WTC11 (cell line): ENCODE data around the gene SNX9. TPM values are rescaled to one million over a fixed set of nuclear protein-coding genes. Genes with fewer than 3 reads are reported as not detected.

Source experiments
- ATAC-seq: fragments of 200-7000 bp; cut with Tn5 transposase; 2 replicates; pipeline ENCODE4 v1.10.0; 2021; ENCODE audit warnings: mild to moderate bottlenecking, moderate library complexity
- CTCF ChIA-PET: fragments of 300-600 bp; sonication (Branson Sonifier 250); formaldehyde crosslinking; loops from one replicate; lab custom pipeline; 2021; ENCODE audit warnings: antibody characterized with exemption; lab: Charles Lee
- POLR2A ChIA-PET: fragments of 350-600 bp; sonication (Branson Sonifier 250); formaldehyde crosslinking; loops from one replicate; lab custom pipeline; 2021; ENCODE audit warnings: antibody characterized with exemption; lab: Charles Lee
- DNase-seq: peaks from one replicate; pipeline ENCODE4 v3.0.0; 2021; ENCODE audit warnings: low spot score
- H3K27ac Mint-ChIP-seq: 2 replicates; pipeline ENCODE4 v1.8.0; 2021; ENCODE audit warnings: mixed read lengths
- H3K27me3 Mint-ChIP-seq: 2 replicates; pipeline ENCODE4 v1.8.0; 2021; ENCODE audit warnings: low read depth, mild to moderate bottlenecking, moderate library complexity, mixed read lengths
- H3K36me3 Mint-ChIP-seq: 2 replicates; pipeline ENCODE4 v1.8.0; 2021; ENCODE audit warnings: mixed read lengths
- H3K4me1 Mint-ChIP-seq: 2 replicates; pipeline ENCODE4 v1.8.0; 2022; ENCODE audit warnings: mixed read lengths
- H3K4me3 Mint-ChIP-seq: 2 replicates; pipeline ENCODE4 v1.8.0; 2021; ENCODE audit warnings: mild to moderate bottlenecking, moderate library complexity, mixed read lengths
- H3K9me3 Mint-ChIP-seq: 2 replicates; pipeline ENCODE4 v1.8.0; 2021; ENCODE audit warnings: mixed read lengths
- CDX4 ChIP-seq: fragments of 250-450 bp; sonication (Bioruptor Pico); IDR thresholded peaks from 2 replicates; pipeline ENCODE4 v1.9.0; 2021; ENCODE audit warnings: moderate library complexity, mild to moderate bottlenecking, inconsistent platforms, borderline replicate concordance
- FOXK1 ChIP-seq: sonication (generic); formaldehyde crosslinking; IDR thresholded peaks from 2 replicates; pipeline ENCODE4 v1.8.0; 2022; ENCODE audit warnings: mild to moderate bottlenecking, moderate library complexity, missing genetic modification reagents
- KAT7 ChIP-seq: sonication (generic); formaldehyde crosslinking; IDR thresholded peaks from 2 replicates; pipeline ENCODE4 v1.8.1; 2023; ENCODE audit warnings: missing genetic modification reagents, mild to moderate bottlenecking, borderline replicate concordance
- NFE2L1 ChIP-seq: sonication (generic); formaldehyde crosslinking; IDR thresholded peaks from 2 replicates; pipeline ENCODE4 v1.8.1; 2023; ENCODE audit warnings: missing genetic modification reagents
- NR2C2 ChIP-seq: sonication (generic); formaldehyde crosslinking; IDR thresholded peaks from 2 replicates; pipeline ENCODE4 v1.8.0; 2022; ENCODE audit warnings: mild to moderate bottlenecking, missing genetic modification reagents
- PRDM15 ChIP-seq: sonication (generic); formaldehyde crosslinking; IDR thresholded peaks from 2 replicates; pipeline ENCODE4 v1.8.0; 2022; ENCODE audit warnings: missing genetic modification reagents
- RORB ChIP-seq: fragments of 250-450 bp; sonication (Bioruptor Pico); IDR thresholded peaks from 2 replicates; pipeline ENCODE4 v1.9.0; 2021; ENCODE audit warnings: mild to moderate bottlenecking
- SMAD4 ChIP-seq: sonication (generic); formaldehyde crosslinking; IDR thresholded peaks from 2 replicates; pipeline ENCODE4 v1.8.0; 2022; ENCODE audit warnings: mild to moderate bottlenecking, missing genetic modification reagents
- SOX15 ChIP-seq: fragments of 250-450 bp; sonication (Bioruptor Pico); IDR thresholded peaks from 2 replicates; pipeline ENCODE4 v1.9.0; 2021; ENCODE audit warnings: mild to moderate bottlenecking
- TEAD1 ChIP-seq: sonication (generic); formaldehyde crosslinking; IDR thresholded peaks from 2 replicates; pipeline ENCODE4 v1.8.0; 2022; ENCODE audit warnings: mild to moderate bottlenecking, missing genetic modification reagents
- TP53 ChIP-seq: sonication (generic); formaldehyde crosslinking; IDR thresholded peaks from 2 replicates; pipeline ENCODE4 v1.8.1; 2023; ENCODE audit warnings: mild to moderate bottlenecking, missing genetic modification reagents
- USF2 ChIP-seq: sonication (generic); formaldehyde crosslinking; IDR thresholded peaks from 2 replicates; pipeline ENCODE4 v1.8.1; 2023; ENCODE audit warnings: mild to moderate bottlenecking, missing genetic modification reagents, moderate library complexity
- ZBTB21 ChIP-seq: sonication (generic); formaldehyde crosslinking; IDR thresholded peaks from 2 replicates; pipeline ENCODE4 v1.8.1; 2023; ENCODE audit warnings: mild to moderate bottlenecking, missing genetic modification reagents, borderline replicate concordance
- ZNF396 ChIP-seq: fragments of 250-450 bp; sonication (Bioruptor Pico); IDR thresholded peaks from 2 replicates; pipeline ENCODE4 v1.8.0; 2021; ENCODE audit warnings: mild to moderate bottlenecking, moderate library complexity, borderline replicate concordance
- ZNF416 ChIP-seq: fragments of 250-450 bp; sonication (Bioruptor Pico); IDR thresholded peaks from 2 replicates; pipeline ENCODE4 v1.9.0; 2021; ENCODE audit warnings: mild to moderate bottlenecking, inconsistent platforms
- total RNA-seq: library from RNA; stranded (reverse); gene quantifications from 3 replicates; pipeline ENCODE4 v1.2.3, GENCODE V29; 2021
- TF ChIP-seq, protein P1 (sequence below): sonication (generic); formaldehyde crosslinking; IDR thresholded peaks from 2 replicates; pipeline ENCODE4 v1.8.0; 2022; ENCODE audit warnings: mild to moderate bottlenecking, missing genetic modification reagents
- TF ChIP-seq, protein P2 (sequence below): fragments of 250-450 bp; sonication (Bioruptor Pico); IDR thresholded peaks from 2 replicates; pipeline ENCODE4 v1.9.0; 2021; ENCODE audit warnings: mild to moderate bottlenecking
- TF ChIP-seq, protein P3 (sequence below): sonication (generic); formaldehyde crosslinking; IDR thresholded peaks from 2 replicates; pipeline ENCODE4 v1.8.1; 2023; ENCODE audit warnings: mild to moderate bottlenecking, missing genetic modification reagents, borderline replicate concordance

SNX9 gene
- total RNA-seq, 1 experiment from 2014 or later = 35.0 TPM

DNA sequence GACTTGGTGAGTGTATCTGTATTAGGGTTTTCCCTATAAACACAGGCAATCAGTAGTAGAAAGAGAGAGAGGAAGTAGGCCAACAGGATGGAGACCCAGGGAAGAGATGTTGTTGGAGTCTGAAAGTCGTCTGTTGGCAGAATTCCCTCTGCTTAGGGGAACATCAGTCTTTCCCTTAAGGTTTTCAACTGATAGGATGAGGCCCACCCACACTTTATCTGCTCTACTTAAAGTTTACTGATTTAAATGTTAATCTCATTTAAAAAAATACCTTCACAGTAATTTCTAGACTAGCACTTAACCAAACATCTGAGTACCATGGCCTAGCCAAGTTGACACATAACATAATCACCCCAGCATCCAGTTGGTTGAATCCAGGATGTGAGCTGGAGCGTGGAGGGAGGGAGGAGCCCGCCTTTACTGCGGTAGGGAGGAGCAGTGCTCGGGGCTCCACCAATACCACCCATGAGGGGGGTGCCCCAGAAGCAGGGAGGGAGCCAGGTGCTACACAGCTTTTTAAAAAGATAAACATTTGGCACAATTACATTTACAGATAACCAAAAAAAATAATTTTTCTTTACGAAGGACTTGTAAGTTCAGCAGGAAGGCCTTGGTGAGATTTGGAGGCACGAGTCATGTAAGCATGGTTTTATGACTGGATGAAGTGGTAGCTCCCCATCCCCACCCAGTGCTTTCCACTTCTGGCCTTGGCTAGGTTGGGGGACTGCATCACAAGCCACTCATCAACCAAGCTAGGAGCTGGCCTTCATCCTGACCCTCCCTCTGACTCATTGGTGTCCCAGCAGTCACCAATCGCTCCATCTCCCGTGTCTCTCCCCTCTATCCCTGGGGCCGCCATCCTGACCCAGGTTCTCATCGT lies 18.4 kb upstream of the SNX9 start (continued):
- TF ChIP-seq SMAD4 (CRISPR knock-in tag) (no peak), NR2C2 (CRISPR knock-in tag) (no peak), ZNF396 (CRISPR knock-in tag) (no peak), ZNF416 (CRISPR knock-in tag) (no peak), TEAD1 (CRISPR knock-in tag) (no peak), ZBTB21 (CRISPR knock-in tag) (no peak)

DNA sequence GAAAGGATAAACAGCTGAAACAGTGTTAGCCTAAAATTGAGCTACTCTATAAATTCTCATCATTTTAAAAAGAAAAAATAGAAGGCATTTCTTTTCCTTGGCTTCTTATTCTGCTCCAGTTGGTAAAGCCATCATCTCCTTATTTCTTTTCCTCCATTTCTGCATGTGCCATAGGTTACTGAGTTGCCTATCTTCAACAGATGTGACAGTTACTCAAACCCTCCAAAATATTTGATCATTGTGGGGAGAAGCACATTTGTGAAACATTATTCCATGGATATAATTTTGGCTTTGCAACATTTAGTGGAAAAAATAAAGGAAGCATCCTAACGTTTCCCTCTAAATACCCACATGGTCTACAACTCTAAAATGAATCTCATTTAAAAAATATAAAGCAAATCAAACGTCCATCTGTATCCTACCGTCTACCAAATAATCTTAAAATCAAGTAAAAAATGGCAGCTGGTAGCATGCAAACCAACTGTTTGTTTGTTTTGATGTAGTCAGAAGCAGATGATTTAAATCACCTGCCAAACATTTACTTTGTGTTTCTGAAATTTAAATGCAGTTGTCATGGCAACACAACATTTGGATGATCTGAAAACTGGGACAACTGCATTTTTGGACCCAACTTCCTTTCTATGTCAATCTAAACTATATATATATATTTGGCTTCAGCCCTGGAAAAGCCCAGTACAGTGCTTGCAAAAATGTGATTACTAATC lies 16.8 kb upstream of the SNX9 start:
- ATAC-seq (no peak), DNase-seq (no peak)
- Mint-ChIP-seq H3K36me3 (peaks cover 3% of the 10 kb centered on the region; the same call in 1 of the 2 replicates), H3K4me1 (peaks cover 5% of the 10 kb centered on the region), H3K4me3 (no peak overlapping the region), H3K27ac (no peak overlapping the region), H3K27me3 (no peaks in the 10 kb centered on the region; the same call in 1 of the 2 replicates), H3K9me3 (peaks cover 20% of the 10 kb centered on the region)
- ChIA-PET CTCF (interaction anchor here (0.6 kb wide), 1 partner anchor 271 kb away, joined by 4 read pairs; no protein-coding TSS in a partner anchor), POLR2A (interaction anchor here (0.8 kb wide), 1 partner anchor 9 kb away, joined by 3 read pairs; no protein-coding TSS in a partner anchor)
- no peak for TF ChIP-seq PRDM15 (CRISPR knock-in tag)
- TF ChIP-seq NFE2L1 (CRISPR knock-in tag) = no peak
- TF ChIP-seq SOX15 (CRISPR knock-in tag) = no peak

- POLR2A ChIA-PET = interaction anchor here (0.8 kb wide), 1 partner anchor 9 kb away, joined by 3 read pairs; no protein-coding TSS in a partner anchor
- Mint-ChIP-seq H3K4me3 (no peak overlapping the region), H3K27me3 (no peaks in the 10 kb centered on the region; the same call in 1 of the 2 replicates), H3K9me3 (peaks cover 23% of the 10 kb centered on the region), H3K27ac (peak overlapping the region; percentile 16; the same call in 1 of the 2 replicates), H3K36me3 (peaks cover 3% of the 10 kb centered on the region; the same call in 1 of the 2 replicates), H3K4me1 (peaks cover 5% of the 10 kb centered on the region)
- CTCF ChIA-PET = interaction anchor here (0.6 kb wide), 1 partner anchor 270 kb away, joined by 4 read pairs; no protein-coding TSS in a partner anchor
- ATAC-seq = peak; percentile 85
- DNase-seq = no peak
- no peak for TF ChIP-seq KAT7 (CRISPR knock-in tag)
- TF ChIP-seq, protein P1, sequence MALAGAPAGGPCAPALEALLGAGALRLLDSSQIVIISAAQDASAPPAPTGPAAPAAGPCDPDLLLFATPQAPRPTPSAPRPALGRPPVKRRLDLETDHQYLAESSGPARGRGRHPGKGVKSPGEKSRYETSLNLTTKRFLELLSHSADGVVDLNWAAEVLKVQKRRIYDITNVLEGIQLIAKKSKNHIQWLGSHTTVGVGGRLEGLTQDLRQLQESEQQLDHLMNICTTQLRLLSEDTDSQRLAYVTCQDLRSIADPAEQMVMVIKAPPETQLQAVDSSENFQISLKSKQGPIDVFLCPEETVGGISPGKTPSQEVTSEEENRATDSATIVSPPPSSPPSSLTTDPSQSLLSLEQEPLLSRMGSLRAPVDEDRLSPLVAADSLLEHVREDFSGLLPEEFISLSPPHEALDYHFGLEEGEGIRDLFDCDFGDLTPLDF (CRISPR knock-in tag) = no peak
- no peak for TF ChIP-seq FOXK1 (CRISPR knock-in tag)
- no peak for TF ChIP-seq USF2 (CRISPR knock-in tag)
- TF ChIP-seq, protein P2, sequence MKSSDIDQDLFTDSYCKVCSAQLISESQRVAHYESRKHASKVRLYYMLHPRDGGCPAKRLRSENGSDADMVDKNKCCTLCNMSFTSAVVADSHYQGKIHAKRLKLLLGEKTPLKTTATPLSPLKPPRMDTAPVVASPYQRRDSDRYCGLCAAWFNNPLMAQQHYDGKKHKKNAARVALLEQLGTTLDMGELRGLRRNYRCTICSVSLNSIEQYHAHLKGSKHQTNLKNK (CRISPR knock-in tag) = no peak
- TF ChIP-seq, protein P3, sequence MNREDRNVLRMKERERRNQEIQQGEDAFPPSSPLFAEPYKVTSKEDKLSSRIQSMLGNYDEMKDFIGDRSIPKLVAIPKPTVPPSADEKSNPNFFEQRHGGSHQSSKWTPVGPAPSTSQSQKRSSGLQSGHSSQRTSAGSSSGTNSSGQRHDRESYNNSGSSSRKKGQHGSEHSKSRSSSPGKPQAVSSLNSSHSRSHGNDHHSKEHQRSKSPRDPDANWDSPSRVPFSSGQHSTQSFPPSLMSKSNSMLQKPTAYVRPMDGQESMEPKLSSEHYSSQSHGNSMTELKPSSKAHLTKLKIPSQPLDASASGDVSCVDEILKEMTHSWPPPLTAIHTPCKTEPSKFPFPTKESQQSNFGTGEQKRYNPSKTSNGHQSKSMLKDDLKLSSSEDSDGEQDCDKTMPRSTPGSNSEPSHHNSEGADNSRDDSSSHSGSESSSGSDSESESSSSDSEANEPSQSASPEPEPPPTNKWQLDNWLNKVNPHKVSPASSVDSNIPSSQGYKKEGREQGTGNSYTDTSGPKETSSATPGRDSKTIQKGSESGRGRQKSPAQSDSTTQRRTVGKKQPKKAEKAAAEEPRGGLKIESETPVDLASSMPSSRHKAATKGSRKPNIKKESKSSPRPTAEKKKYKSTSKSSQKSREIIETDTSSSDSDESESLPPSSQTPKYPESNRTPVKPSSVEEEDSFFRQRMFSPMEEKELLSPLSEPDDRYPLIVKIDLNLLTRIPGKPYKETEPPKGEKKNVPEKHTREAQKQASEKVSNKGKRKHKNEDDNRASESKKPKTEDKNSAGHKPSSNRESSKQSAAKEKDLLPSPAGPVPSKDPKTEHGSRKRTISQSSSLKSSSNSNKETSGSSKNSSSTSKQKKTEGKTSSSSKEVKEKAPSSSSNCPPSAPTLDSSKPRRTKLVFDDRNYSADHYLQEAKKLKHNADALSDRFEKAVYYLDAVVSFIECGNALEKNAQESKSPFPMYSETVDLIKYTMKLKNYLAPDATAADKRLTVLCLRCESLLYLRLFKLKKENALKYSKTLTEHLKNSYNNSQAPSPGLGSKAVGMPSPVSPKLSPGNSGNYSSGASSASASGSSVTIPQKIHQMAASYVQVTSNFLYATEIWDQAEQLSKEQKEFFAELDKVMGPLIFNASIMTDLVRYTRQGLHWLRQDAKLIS (CRISPR knock-in tag) = no peak
- no peak for TF ChIP-seq CDX4 (CRISPR knock-in tag)
- no peak for TF ChIP-seq NFE2L1 (CRISPR knock-in tag)
- no peak for TF ChIP-seq TP53 (CRISPR knock-in tag)
- TF ChIP-seq RORB (CRISPR knock-in tag) = no peak
Observed at GRCh38 chr6:157806856-157807215, 16.2 kb upstream of the SNX9 start.
